T-cell (primary cell): ENCODE results near the gene GRIK4. TPM values are rescaled to one million over a fixed set of nuclear protein-coding genes. Genes with fewer than 3 reads are reported as not detected.

Source experiments
- ATAC-seq, 4 experiments: fragments of 200-7000 bp in 3 of 4; fragments of 150-1000 bp in 1 of 4; cut with Tn5 transposase; replicated peaks in 1 of 4; 1 replicate in 3 of 4; 2 replicates in 1 of 4; pipeline ENCODE4 v1.10.0; 2021; ENCODE audit warnings: moderate library complexity in 3 of 4, mild to moderate bottlenecking in 2 of 4, moderate number of reproducible peaks in 1 of 4
- CTCF ChIA-PET, 2 donors: fragments of 300-600 bp; sonication (Branson Sonifier 250); formaldehyde crosslinking; loops; one replicate each; lab custom pipeline; 2022; ENCODE audit warnings: antibody characterized with exemption in 2 of 2; lab: Charles Lee
- POLR2A ChIA-PET, 2 donors: fragments of 300-600 bp; sonication (Branson Sonifier 250); formaldehyde crosslinking; loops; one replicate each; lab custom pipeline; 2022; ENCODE audit warnings: antibody characterized with exemption in 2 of 2; lab: Charles Lee
- DNase-seq, 35 experiments: peaks; one replicate each; pipeline versions ENCODE4 v3.0.0 to v3.0.0-alpha.2; 2013 to 2023
- H3K27ac ChIP-seq: one replicate; pipeline ENCODE4 v1.5.1; 2013; ENCODE audit warnings: low read length
- H3K27me3 ChIP-seq, 2 experiments: replicated peaks in 1 of 2; 1 replicate in 1 of 2; 2 replicates in 1 of 2; pipeline versions ENCODE4 v1.6.1 to v1.7.0; 2013; ENCODE audit warnings: low read length in 1 of 2, mixed read lengths in 1 of 2; ENCODE audit not compliant: control insufficient read depth in 2 of 2, insufficient read depth in 2 of 2; ENCODE audit errors: extremely low read depth in 1 of 2
- H3K36me3 ChIP-seq, 2 donors: 1 replicate in 1 of 2; 2 replicates in 1 of 2; pipeline versions ENCODE4 v1.6.1 to v1.7.0; 2013; ENCODE audit warnings: low read length in 1 of 2; ENCODE audit not compliant: control insufficient read depth in 2 of 2, insufficient read depth in 1 of 2; ENCODE audit errors: extremely low read depth in 1 of 2
- H3K4me1 ChIP-seq, 2 experiments: 1 replicate in 1 of 2; 2 replicates in 1 of 2; pipeline versions ENCODE4 v1.6.1 to v1.7.0; 2013; ENCODE audit warnings: low read length in 2 of 2, mixed read lengths in 1 of 2; ENCODE audit not compliant: insufficient read depth in 2 of 2, control insufficient read depth in 1 of 2; ENCODE audit errors: extremely low read depth in 1 of 2
- H3K4me3 ChIP-seq, 2 donors: 1 replicate in 1 of 2; 2 replicates in 1 of 2; pipeline versions ENCODE4 v1.5.1 to v1.7.0; 2013; ENCODE audit warnings: mild to moderate bottlenecking in 2 of 2, low read length in 1 of 2, moderate library complexity in 1 of 2; ENCODE audit not compliant: control insufficient read depth in 1 of 2; ENCODE audit errors: extremely low read depth in 1 of 2
- H3K9me3 ChIP-seq: 2 replicates; pipeline ENCODE4 v1.7.0; 2013
- H3K27ac Mint-ChIP-seq, 2 donors: one replicate each; pipeline ENCODE4 v1.8.0; 2020 to 2021; ENCODE audit warnings: mild to moderate bottlenecking in 2 of 2, mixed read lengths in 2 of 2
- H3K27me3 Mint-ChIP-seq, 2 donors: one replicate each; pipeline ENCODE4 v1.8.0; 2021 to 2022; ENCODE audit warnings: mixed read lengths in 2 of 2
- H3K36me3 Mint-ChIP-seq: one replicate; pipeline ENCODE4 v1.8.0; 2021; ENCODE audit warnings: mixed read lengths
- H3K4me1 Mint-ChIP-seq, 3 donors: one replicate each; pipeline ENCODE4 v1.8.0; 2020 to 2022; ENCODE audit warnings: mixed read lengths in 3 of 3, mild to moderate bottlenecking in 1 of 3
- H3K4me3 Mint-ChIP-seq, 3 donors: one replicate each; pipeline ENCODE4 v1.8.0; 2020 to 2022; ENCODE audit warnings: mild to moderate bottlenecking in 3 of 3, mixed read lengths in 3 of 3, moderate library complexity in 3 of 3
- H3K9me3 Mint-ChIP-seq, 3 donors: one replicate each; pipeline ENCODE4 v1.8.0; 2020 to 2022; ENCODE audit warnings: mixed read lengths in 3 of 3
- WGBS: methylation state at CpG from one replicate; pipeline ENCODE4 v1.1.5; 2013; ENCODE audit warnings: missing lambda C conversion rate; ENCODE audit not compliant: insufficient coverage; 5-methylcytosine and 5-hydroxymethylcytosine counted together
- total RNA-seq, 35 experiments: library from RNA in 6 of 35; stranded (reverse) in 6 of 35; fragments of 120-200 nt in 1 of 35; gene quantifications; one replicate each; pipeline versions ENCODE4 v1.2.1 to v1.2.4 and lab custom pipeline; 2013 to 2026

The GRIK4 gene
- total RNA-seq, 5 donors from 2014 or later (not counting 1 experiment from before 2014, with no cell fraction given), result 0.09 TPM; not detected in 4

- ATAC-seq (no peak), DNase-seq (no peak)
- H3K4me1 Mint-ChIP-seq, result peaks cover 12 to 15% (median 13%) of the 10 kb centered on the region in 3 donors
- H3K27ac ChIP-seq, result no peak overlapping the region
- WGBS, result 80% methylated on average over 2 of the region's 3 CpGs
- POLR2A ChIA-PET, result no interaction called here
- peaks cover 0 to 13% of the 10 kb centered on the region in 2 experiments for H3K27me3 ChIP-seq
- no peak overlapping the region for H3K27ac Mint-ChIP-seq
- no peak overlapping the region for H3K4me3 ChIP-seq
- CTCF ChIA-PET, result no interaction called here
- peaks cover 0 to 5% of the 10 kb centered on the region in 2 donors for H3K27me3 Mint-ChIP-seq
- H3K36me3 ChIP-seq, result no peaks in the 10 kb centered on the region
- H3K9me3 ChIP-seq, result no peaks in the 10 kb centered on the region
- H3K4me3 Mint-ChIP-seq, result no peak overlapping the region
- H3K36me3 Mint-ChIP-seq, result no peaks in the 10 kb centered on the region
- H3K9me3 Mint-ChIP-seq, result no peaks in the 10 kb centered on the region
- peaks cover 0 to 13% of the 10 kb centered on the region in 2 experiments for H3K4me1 ChIP-seq
Measured at GRCh38 chr11:120959189-120959588, 447.6 kb downstream of the GRIK4 start.

- H3K9me3 Mint-ChIP-seq, result no peaks in the 10 kb centered on the region
- ATAC-seq (peak in 1 of 4 experiments; percentile 7), DNase-seq (no peak)
- no peaks in the 10 kb centered on the region for H3K4me1 Mint-ChIP-seq
- H3K4me3 Mint-ChIP-seq, result no peak overlapping the region
- H3K27ac ChIP-seq, result no peak overlapping the region
- no peaks in the 10 kb centered on the region for H3K36me3 ChIP-seq
- no peaks in the 10 kb centered on the region for H3K4me1 ChIP-seq
- no peak overlapping the region for H3K27ac Mint-ChIP-seq
- ChIA-PET CTCF (no interaction called here), POLR2A (no interaction called here)
- no CpG with 5 or more reads among the region's 1 CpG for WGBS
- H3K36me3 Mint-ChIP-seq, result no peaks in the 10 kb centered on the region
- H3K27me3 ChIP-seq, result peaks cover 0 to 24% of the 10 kb centered on the region in 2 experiments
- H3K9me3 ChIP-seq, result no peaks in the 10 kb centered on the region
- no peak overlapping the region for H3K4me3 ChIP-seq
- H3K27me3 Mint-ChIP-seq, result peaks cover 9 to 10% of the 10 kb centered on the region in 2 donors
Measured at GRCh38 chr11:120964857-120965256, 453.3 kb downstream of the GRIK4 start.

GRCh38 chr11:120966840-120967239 is 455.3 kb downstream of the GRIK4 start:
- Histone ChIP-seq H3K27ac (no peak overlapping the region), H3K9me3 (no peaks in the 10 kb centered on the region), H3K4me1 (no peaks in the 10 kb centered on the region), H3K4me3 (no peak overlapping the region), H3K27me3 (peaks cover 0 to 24% of the 10 kb centered on the region in 2 experiments), H3K36me3 (no peaks in the 10 kb centered on the region)
- ChIA-PET POLR2A (no interaction called here), CTCF (interaction anchor here in 1 of 2 donors (0.6 kb wide), 1 partner anchor 1640 kb away, joined by 5 read pairs; no protein-coding TSS in a partner anchor)
- 90% methylated on average over 13 of the region's 14 CpGs for WGBS
- DNase-seq (no peak), ATAC-seq (no peak)
- Mint-ChIP-seq H3K36me3 (no peaks in the 10 kb centered on the region), H3K9me3 (no peaks in the 10 kb centered on the region), H3K4me3 (no peak overlapping the region), H3K27ac (no peak overlapping the region), H3K27me3 (peaks cover 22 to 26% of the 10 kb centered on the region in 2 donors), H3K4me1 (no peaks in the 10 kb centered on the region)

GRCh38 chr11:120969993-120970392 is 458.4 kb downstream of the GRIK4 start:
- no peaks in the 10 kb centered on the region for H3K9me3 ChIP-seq
- no peaks in the 10 kb centered on the region for H3K4me1 ChIP-seq
- no peak overlapping the region for H3K4me3 Mint-ChIP-seq
- no peaks in the 10 kb centered on the region for H3K4me1 Mint-ChIP-seq
- H3K27ac Mint-ChIP-seq, result no peak overlapping the region
- no peak for DNase-seq
- 82% methylated on average over 6 of the region's 6 CpGs for WGBS
- no peak overlapping the region for H3K27ac ChIP-seq
- ChIA-PET POLR2A (no interaction called here), CTCF (interaction anchor here in 1 of 2 donors (0.6 kb wide), 1 partner anchor 38 kb away, joined by 3 read pairs; no protein-coding TSS in a partner anchor)
- peaks cover 0 to 23% of the 10 kb centered on the region in 2 experiments for H3K27me3 ChIP-seq
- ATAC-seq, result no peak
- no peaks in the 10 kb centered on the region for H3K36me3 Mint-ChIP-seq
- no peaks in the 10 kb centered on the region for H3K36me3 ChIP-seq
- no peaks in the 10 kb centered on the region for H3K9me3 Mint-ChIP-seq
- no peak overlapping the region for H3K4me3 ChIP-seq
- peaks cover 36 to 41% of the 10 kb centered on the region in 2 donors for H3K27me3 Mint-ChIP-seq

- H3K27ac ChIP-seq, result no peak overlapping the region
- no peaks in the 10 kb centered on the region for H3K36me3 ChIP-seq
- DNase-seq, result no peak
- peaks cover 42 to 45% of the 10 kb centered on the region in 2 donors for H3K27me3 Mint-ChIP-seq
- H3K27me3 ChIP-seq, result peaks cover 0 to 17% of the 10 kb centered on the region in 2 experiments
- H3K4me3 ChIP-seq, result no peak overlapping the region
- H3K27ac Mint-ChIP-seq, result no peak overlapping the region
- no peaks in the 10 kb centered on the region for H3K9me3 Mint-ChIP-seq
- POLR2A ChIA-PET, result no interaction called here
- CTCF ChIA-PET, result no interaction called here
- no peak overlapping the region for H3K4me3 Mint-ChIP-seq
- no peaks in the 10 kb centered on the region for H3K4me1 Mint-ChIP-seq
- no peaks in the 10 kb centered on the region for H3K9me3 ChIP-seq
- no peak for ATAC-seq
- H3K36me3 Mint-ChIP-seq, result no peaks in the 10 kb centered on the region
- 57% methylated on average over 1 of the region's 4 CpGs for WGBS
- no peaks in the 10 kb centered on the region for H3K4me1 ChIP-seq
Measured at GRCh38 chr11:120971825-120972224, 460.3 kb downstream of the GRIK4 start.

- ChIA-PET CTCF (no interaction called here), POLR2A (no interaction called here)
- no peaks in the 10 kb centered on the region for H3K9me3 ChIP-seq
- peaks cover 0 to 16% of the 10 kb centered on the region in 2 experiments for H3K27me3 ChIP-seq
- no peaks in the 10 kb centered on the region for H3K36me3 ChIP-seq
- no peak overlapping the region for H3K27ac Mint-ChIP-seq
- no peak for ATAC-seq
- H3K27me3 Mint-ChIP-seq, result peaks cover 48 to 49% of the 10 kb centered on the region in 2 donors
- DNase-seq, result no peak
- no peaks in the 10 kb centered on the region for H3K9me3 Mint-ChIP-seq
- WGBS, result 89% methylated on average over 4 of the region's 6 CpGs
- no peaks in the 10 kb centered on the region for H3K4me1 ChIP-seq
- H3K4me3 ChIP-seq, result no peak overlapping the region
- no peak overlapping the region for H3K4me3 Mint-ChIP-seq
- H3K4me1 Mint-ChIP-seq, result no peaks in the 10 kb centered on the region
- H3K36me3 Mint-ChIP-seq, result no peaks in the 10 kb centered on the region
- H3K27ac ChIP-seq, result no peak overlapping the region
Measured at GRCh38 chr11:120972621-120973020, 461.1 kb downstream of the GRIK4 start.
